ENCODE measurements around the gene PLA2G2D. TPM values are rescaled to one million over a fixed set of nuclear protein-coding genes. Genes with fewer than 3 reads are reported as not detected.
"Not testable (repeated sequence)": the region's sequence is repeated elsewhere in the genome, so short reads cannot be mapped to it uniquely, and the experiment has no call there.

The PLA2G2D gene
- total and polyA plus RNA-seq, 7 experiments from 2014 or later = not detected

DNA sequence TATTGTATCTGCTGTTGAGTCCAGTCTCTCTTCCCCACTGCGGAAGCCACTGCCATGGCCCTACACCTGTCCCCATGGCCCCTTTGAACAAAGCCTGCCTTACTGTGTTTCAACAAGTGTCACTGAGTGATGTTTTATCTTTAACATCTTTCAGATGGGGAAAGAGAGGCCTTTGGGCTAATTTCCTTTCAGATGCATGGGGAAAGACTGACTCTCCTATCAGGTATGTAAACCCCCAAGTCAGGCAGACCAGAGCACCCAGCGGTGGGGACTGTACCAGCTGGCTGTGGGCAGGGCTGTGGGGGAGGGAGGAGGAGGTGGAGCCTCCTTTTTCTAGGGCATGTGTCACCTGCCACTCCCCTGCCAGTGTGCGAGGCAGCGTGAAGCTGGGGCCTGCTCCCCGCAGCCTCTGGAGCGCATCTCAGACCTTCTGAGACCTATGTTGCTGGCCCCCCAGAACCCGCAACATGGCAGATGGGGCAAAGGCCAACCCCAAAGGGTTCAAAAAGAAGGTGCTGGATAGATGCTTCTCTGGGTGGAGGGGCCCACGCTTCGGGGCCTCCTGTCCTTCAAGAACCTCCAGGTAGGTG is 19.7 kb upstream of the PLA2G2D start, which contains the start of gene PLA2G2F:
TSS of gene PLA2G2F (plus strand) at position 363 of the 590 bp plus-strand sequence. CDS start at position 468, 105 bp downstream.
- no peak within 1 kb of the TSS for H3K4me3 ChIP-seq (ENCODE audit: low read length)
- POLR2A ChIA-PET = no interaction called here
- H3K27me3 ChIP-seq (ENCODE audit: control insufficient read depth in 2 of 2, insufficient read depth in 2 of 2, low read length in 2 of 2) = no peaks in the 10 kb centered on the region
- Mint-ChIP-seq H3K4me3 (no peak within 1 kb of the TSS), H3K27me3 (peaks cover 4 to 24% (median 11%) of the 10 kb centered on the region in 5 donors), H3K4me1 (no peaks in the 10 kb centered on the region), H3K27ac (no peak within 1 kb of the TSS), H3K9me3 (peaks cover 0 to 2% (median 0%) of the 10 kb centered on the region in 11 donors), H3K36me3 (no peaks in the 10 kb centered on the region)
- CTCF ChIA-PET = no interaction called here
- no peaks in the 10 kb centered on the region for H3K9me3 ChIP-seq (ENCODE audit: control insufficient read depth in 2 of 3, low read length in 3 of 3)
- H3K27ac ChIP-seq (ENCODE audit: low read depth, low read length) = no peak within 1 kb of the TSS
- DNase-seq = no peak
- no peak for ATAC-seq
- intact Hi-C loops (cut with micrococcal nuclease) = no loop called here
- no peaks in the 10 kb centered on the region for H3K4me1 ChIP-seq (ENCODE audit: control insufficient read depth in 2 of 2, insufficient read depth in 2 of 2, low read length in 2 of 2)
- no peaks in the 10 kb centered on the region for H3K36me3 ChIP-seq (ENCODE audit: control insufficient read depth in 2 of 3, insufficient read depth in 3 of 3, low read length in 3 of 3)

DNA sequence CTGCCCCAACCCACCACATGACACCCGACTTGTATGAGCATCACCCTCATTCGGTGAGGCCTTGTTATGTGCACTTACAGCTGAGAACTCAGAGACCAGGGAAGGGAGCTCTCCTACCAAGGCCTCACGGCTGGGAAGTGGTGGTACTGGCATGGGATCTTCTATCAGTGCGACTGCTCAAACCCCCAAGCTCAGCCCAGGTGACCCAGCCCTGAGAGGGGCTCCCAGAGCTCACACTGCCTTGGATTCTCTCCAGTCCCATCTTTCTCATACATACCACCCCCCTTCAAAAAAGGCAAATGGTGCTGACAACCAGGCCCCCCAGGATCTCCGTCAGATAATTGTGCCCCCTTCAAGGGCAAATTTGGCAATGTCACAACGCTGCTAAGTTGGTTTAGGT is 19.0 kb upstream of the PLA2G2D start:
- H3K4me1 Mint-ChIP-seq = no peaks in the 10 kb centered on the region

GRCh38 chr1:20137604-20138003 is 18.3 kb upstream of the PLA2G2D start:
- ATAC-seq = no peak
- no peaks in the 10 kb centered on the region for H3K27me3 ChIP-seq (ENCODE audit: control insufficient read depth in 2 of 2, insufficient read depth in 2 of 2, low read length in 2 of 2)
- no peak for DNase-seq

More for the DNA sequence above, 19.0 kb upstream of the PLA2G2D start:
- Histone ChIP-seq H3K36me3 (ENCODE audit: control insufficient read depth in 2 of 3, insufficient read depth in 3 of 3, low read length in 3 of 3) (no peaks in the 10 kb centered on the region), H3K27ac (ENCODE audit: low read depth, low read length) (no peak overlapping the region), H3K4me1 (ENCODE audit: control insufficient read depth in 2 of 2, insufficient read depth in 2 of 2, low read length in 2 of 2) (no peaks in the 10 kb centered on the region), H3K27me3 (ENCODE audit: control insufficient read depth in 2 of 2, insufficient read depth in 2 of 2, low read length in 2 of 2) (no peaks in the 10 kb centered on the region), H3K4me3 (ENCODE audit: low read length) (no peak overlapping the region), H3K9me3 (ENCODE audit: control insufficient read depth in 2 of 3, low read length in 3 of 3) (no peaks in the 10 kb centered on the region)
- POLR2A ChIA-PET = no interaction called here
- Mint-ChIP-seq H3K27me3 (peaks cover 4 to 26% (median 13%) of the 10 kb centered on the region in 5 donors), H3K27ac (no peak overlapping the region), H3K9me3 (peaks cover 0 to 4% (median 0%) of the 10 kb centered on the region in 11 donors), H3K4me3 (no peak overlapping the region), H3K36me3 (no peaks in the 10 kb centered on the region)
- intact Hi-C loops (cut with micrococcal nuclease) = no loop called here
- CTCF ChIA-PET = no interaction called here
- DNase-seq (no peak), ATAC-seq (no peak)

DNA sequence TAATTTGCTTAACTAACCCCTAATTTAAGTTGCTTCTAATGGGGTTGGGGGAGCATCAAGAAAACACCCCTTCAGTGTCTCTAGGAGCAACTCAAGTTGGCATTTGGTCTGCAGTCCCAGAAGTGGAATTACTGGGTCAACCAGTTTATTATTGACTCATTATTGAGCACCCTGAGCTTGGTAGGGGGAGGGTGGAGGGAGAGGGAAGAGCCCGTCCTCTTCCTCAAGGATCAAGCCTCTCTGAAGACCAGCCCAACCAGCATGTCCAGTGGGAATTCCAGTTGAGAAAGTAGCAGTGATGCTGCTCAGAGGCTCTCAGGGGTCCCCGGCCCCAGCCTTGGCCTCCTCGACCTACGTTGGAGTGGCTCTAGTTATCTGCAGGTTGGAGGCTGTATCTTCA is 17.7 kb upstream of the PLA2G2D start:
- Mint-ChIP-seq H3K9me3 (peaks cover 0 to 6% (median 0%) of the 10 kb centered on the region in 11 donors), H3K27me3 (peaks cover 4 to 26% (median 20%) of the 10 kb centered on the region in 5 donors), H3K27ac (no peak overlapping the region), H3K4me1 (no peaks in the 10 kb centered on the region), H3K36me3 (no peaks in the 10 kb centered on the region), H3K4me3 (no peak overlapping the region)
- DNase-seq (no peak), ATAC-seq (no peak)
- CTCF ChIA-PET = no interaction called here
- H3K36me3 ChIP-seq (ENCODE audit: control insufficient read depth in 2 of 3, insufficient read depth in 3 of 3, low read length in 3 of 3) = no peaks in the 10 kb centered on the region
- POLR2A ChIA-PET = no interaction called here
- no peak overlapping the region for H3K27ac ChIP-seq (ENCODE audit: low read depth, low read length)
- no peaks in the 10 kb centered on the region for H3K4me1 ChIP-seq (ENCODE audit: control insufficient read depth in 2 of 2, insufficient read depth in 2 of 2, low read length in 2 of 2)
- H3K27me3 ChIP-seq (ENCODE audit: control insufficient read depth in 2 of 2, insufficient read depth in 2 of 2, low read length in 2 of 2) = no peaks in the 10 kb centered on the region
- no peaks in the 10 kb centered on the region for H3K9me3 ChIP-seq (ENCODE audit: control insufficient read depth in 2 of 3, low read length in 3 of 3)
- intact Hi-C loops (cut with micrococcal nuclease) = no loop called here
- no peak overlapping the region for H3K4me3 ChIP-seq (ENCODE audit: low read length)

More at GRCh38 chr1:20137604-20138003, 18.3 kb upstream of the PLA2G2D start:
- ChIA-PET POLR2A (no interaction called here), CTCF (no interaction called here)
- Mint-ChIP-seq H3K36me3 (no peaks in the 10 kb centered on the region), H3K4me1 (no peaks in the 10 kb centered on the region), H3K27ac (no peak overlapping the region), H3K4me3 (no peak overlapping the region), H3K27me3 (peaks cover 4 to 26% (median 16%) of the 10 kb centered on the region in 5 donors), H3K9me3 (peaks cover 0 to 4% (median 0%) of the 10 kb centered on the region in 11 donors)
- Histone ChIP-seq H3K27ac (ENCODE audit: low read depth, low read length) (no peak overlapping the region), H3K4me1 (ENCODE audit: control insufficient read depth in 2 of 2, insufficient read depth in 2 of 2, low read length in 2 of 2) (no peaks in the 10 kb centered on the region), H3K36me3 (ENCODE audit: control insufficient read depth in 2 of 3, insufficient read depth in 3 of 3, low read length in 3 of 3) (no peaks in the 10 kb centered on the region), H3K4me3 (ENCODE audit: low read length) (no peak overlapping the region), H3K9me3 (ENCODE audit: control insufficient read depth in 2 of 3, low read length in 3 of 3) (no peaks in the 10 kb centered on the region)
- intact Hi-C loops (cut with micrococcal nuclease) = no loop called here

DNA sequence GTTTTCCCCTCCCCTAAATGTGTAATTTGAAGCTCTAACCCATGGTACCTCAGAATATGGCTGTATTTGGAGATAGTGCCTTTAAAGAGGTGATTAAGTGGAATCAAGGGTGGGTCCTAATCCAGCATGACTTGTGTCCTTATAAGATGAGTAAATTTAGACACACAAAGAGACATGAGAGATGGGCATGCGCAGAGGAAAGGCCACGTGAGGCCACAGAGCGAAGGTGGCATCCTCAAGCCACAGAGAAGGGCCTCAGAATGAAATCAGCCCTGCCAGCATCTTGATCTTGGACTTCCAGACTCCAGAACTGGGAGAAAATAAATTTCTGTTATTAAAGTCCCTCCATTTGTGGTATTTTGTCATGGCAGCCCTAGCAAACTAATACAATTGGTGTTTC is 16.9 kb upstream of the PLA2G2D start:
- DNase-seq = no peak
- CTCF ChIA-PET = interaction anchor here (0.7 kb wide), 1 partner anchor 39 kb away, joined by 3 read pairs; no protein-coding TSS in a partner anchor
- H3K36me3 ChIP-seq (ENCODE audit: control insufficient read depth in 2 of 3, insufficient read depth in 3 of 3, low read length in 3 of 3) = no peaks in the 10 kb centered on the region
- Mint-ChIP-seq H3K36me3 (no peaks in the 10 kb centered on the region), H3K27ac (no peak overlapping the region), H3K4me1 (no peaks in the 10 kb centered on the region), H3K27me3 (peaks cover 4 to 24% (median 23%) of the 10 kb centered on the region in 5 donors), H3K4me3 (no peak overlapping the region), H3K9me3 (peaks cover 0 to 11% (median 0%) of the 10 kb centered on the region in 11 donors)
- H3K4me1 ChIP-seq (ENCODE audit: control insufficient read depth in 2 of 2, insufficient read depth in 2 of 2, low read length in 2 of 2) = no peaks in the 10 kb centered on the region
- ATAC-seq = no peak
- no peaks in the 10 kb centered on the region for H3K9me3 ChIP-seq (ENCODE audit: control insufficient read depth in 2 of 3, low read length in 3 of 3)
- H3K4me3 ChIP-seq (ENCODE audit: low read length) = no peak overlapping the region
- POLR2A ChIA-PET = no interaction called here
- intact Hi-C loops (cut with micrococcal nuclease) = no loop called here
- H3K27ac ChIP-seq (ENCODE audit: low read depth, low read length) = no peak overlapping the region
- no peaks in the 10 kb centered on the region for H3K27me3 ChIP-seq (ENCODE audit: control insufficient read depth in 2 of 2, insufficient read depth in 2 of 2, low read length in 2 of 2)

- ATAC-seq (no peak), DNase-seq (no peak)
- Mint-ChIP-seq H3K27me3 (peaks cover 4 to 26% (median 19%) of the 10 kb centered on the region in 5 donors), H3K4me3 (no peak overlapping the region), H3K4me1 (no peaks in the 10 kb centered on the region), H3K9me3 (peaks cover 0 to 18% (median 2%) of the 10 kb centered on the region in 11 donors), H3K27ac (no peak overlapping the region), H3K36me3 (no peaks in the 10 kb centered on the region)
- Histone ChIP-seq H3K9me3 (ENCODE audit: control insufficient read depth in 2 of 3, low read length in 3 of 3) (no peaks in the 10 kb centered on the region), H3K27ac (ENCODE audit: low read depth, low read length) (no peak overlapping the region), H3K4me3 (ENCODE audit: low read length) (no peak overlapping the region), H3K27me3 (ENCODE audit: control insufficient read depth in 2 of 2, insufficient read depth in 2 of 2, low read length in 2 of 2) (no peaks in the 10 kb centered on the region), H3K36me3 (ENCODE audit: control insufficient read depth in 2 of 3, insufficient read depth in 3 of 3, low read length in 3 of 3) (no peaks in the 10 kb centered on the region), H3K4me1 (ENCODE audit: control insufficient read depth in 2 of 2, insufficient read depth in 2 of 2, low read length in 2 of 2) (no peaks in the 10 kb centered on the region)
- POLR2A ChIA-PET = no interaction called here
- CTCF ChIA-PET = no interaction called here
- intact Hi-C loops (cut with micrococcal nuclease) = no loop called here
Measured at GRCh38 chr1:20134995-20135394, 15.7 kb upstream of the PLA2G2D start.

DNA sequence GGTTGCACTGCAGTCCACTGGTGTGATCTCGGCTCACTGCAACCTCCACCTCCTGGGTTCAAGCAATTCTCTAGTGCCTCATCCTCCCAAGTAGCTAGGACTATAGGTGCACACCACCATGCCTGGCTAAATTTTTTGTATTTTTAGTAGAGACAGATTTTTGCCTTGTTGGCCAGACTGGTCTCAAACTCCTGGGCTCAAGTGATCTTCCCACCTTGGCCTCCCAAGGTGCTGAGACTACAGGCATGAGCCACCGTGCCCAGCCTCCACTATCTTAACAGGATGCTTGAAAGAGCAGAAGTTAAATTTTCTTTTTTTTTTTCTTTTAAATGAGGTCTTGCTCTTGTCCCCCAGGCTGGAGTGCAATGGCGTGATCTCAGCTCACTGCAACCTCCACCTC is 11.2 kb upstream of the PLA2G2D start:
- peaks cover 0 to 27% (median 4%) of the 10 kb centered on the region in 11 donors for H3K9me3 Mint-ChIP-seq
- POLR2A ChIA-PET; H3K9me3 ChIP-seq (ENCODE audit: control insufficient read depth in 2 of 3, low read length in 3 of 3); CTCF ChIA-PET; DNase-seq; H3K36me3 Mint-ChIP-seq; ATAC-seq; H3K27me3 ChIP-seq (ENCODE audit: control insufficient read depth in 2 of 2, insufficient read depth in 2 of 2, low read length in 2 of 2); H3K4me3 ChIP-seq (ENCODE audit: low read length); H3K27ac Mint-ChIP-seq; H3K4me1 ChIP-seq (ENCODE audit: control insufficient read depth in 2 of 2, insufficient read depth in 2 of 2, low read length in 2 of 2); intact Hi-C loops (cut with micrococcal nuclease); H3K36me3 ChIP-seq (ENCODE audit: control insufficient read depth in 2 of 3, insufficient read depth in 3 of 3, low read length in 3 of 3); H3K27ac ChIP-seq (ENCODE audit: low read depth, low read length); H3K4me1 Mint-ChIP-seq; H3K4me3 Mint-ChIP-seq: not testable (repeated sequence)
- peaks cover 0 to 19% (median 10%) of the 10 kb centered on the region in 5 donors for H3K27me3 Mint-ChIP-seq

Data from naive thymus-derived CD4-positive, alpha-beta T cell (primary cell).